Naive thymus-derived CD8-positive, alpha-beta T cell (primary cell): ENCODE results near the gene HSD17B7. TPM values are rescaled to one million over a fixed set of nuclear protein-coding genes. Genes with fewer than 3 reads are reported as not detected.
A peak's percentile ranks its signal among the peaks of the same experiment; 100 is the strongest.
"Not testable (repeated sequence)": the region's sequence is repeated elsewhere in the genome, so short reads cannot be mapped to it uniquely, and the experiment has no call there.

ENCODE experiments used
- ATAC-seq, 2 donors: fragments of 150-1000 bp; cut with Tn5 transposase in 1 of 2; sonication (Bioruptor Pico), chemical (Tn5 transposase) in 1 of 2; 1 replicate in 1 of 2; 2 replicates in 1 of 2; pipeline ENCODE4 v1.10.0; 2021; ENCODE audit warnings: mild to moderate bottlenecking in 2 of 2, moderate library complexity in 2 of 2
- POLR2A ChIA-PET: fragments of 350-600 bp; sonication (Branson Sonifier 250); formaldehyde crosslinking; loops from one replicate; lab custom pipeline; 2021; ENCODE audit warnings: antibody characterized with exemption; lab: Charles Lee
- DNase-seq, 10 donors: peaks; one replicate each; pipeline versions ENCODE4 v3.0.0 to v3.0.0-alpha.2; 2020 to 2022
- H3K27ac Mint-ChIP-seq, 10 donors: one replicate each; pipeline ENCODE4 v1.8.0; 2020 to 2022; ENCODE audit warnings: mild to moderate bottlenecking in 10 of 10, mixed read lengths in 10 of 10, moderate library complexity in 4 of 10, inconsistent platforms in 1 of 10
- H3K27me3 Mint-ChIP-seq, 5 donors: one replicate each; pipeline ENCODE4 v1.8.0; 2021 to 2022; ENCODE audit warnings: mixed read lengths in 5 of 5
- H3K36me3 Mint-ChIP-seq, 3 donors: one replicate each; pipeline ENCODE4 v1.8.0; 2020 to 2022; ENCODE audit warnings: mixed read lengths in 3 of 3, mild to moderate bottlenecking in 2 of 3, inconsistent platforms in 1 of 3
- H3K4me1 Mint-ChIP-seq, 4 donors: one replicate each; pipeline ENCODE4 v1.8.0; 2021 to 2022; ENCODE audit warnings: mixed read lengths in 4 of 4
- H3K4me3 Mint-ChIP-seq, 10 donors: one replicate each; pipeline ENCODE4 v1.8.0; 2020 to 2022; ENCODE audit warnings: mild to moderate bottlenecking in 10 of 10, mixed read lengths in 10 of 10, moderate library complexity in 6 of 10, inconsistent platforms in 1 of 10
- H3K9me3 Mint-ChIP-seq, 9 donors: one replicate each; pipeline ENCODE4 v1.8.0; 2020 to 2022; ENCODE audit warnings: mixed read lengths in 9 of 9, mild to moderate bottlenecking in 3 of 9, inconsistent platforms in 1 of 9, moderate library complexity in 1 of 9
- polyA plus RNA-seq, 3 donors: library from polyadenylated mRNA; unstranded; fragments of 300-500 nt; fragmentation: Illumina TruSeq; gene quantifications; one replicate each; pipeline ENCODE4 v1.2.3, GENCODE V29; 2021
- total RNA-seq, 8 experiments: library from RNA in 2 of 8; stranded (reverse) in 2 of 8; gene quantifications; one replicate each; pipeline ENCODE4 v1.2.3 and lab custom pipeline; 2021 to 2026

HSD17B7 gene
- total and polyA plus RNA-seq, 5 experiments from 2014 or later: 19.1 to 39.5 (median 27.6) TPM

DNA sequence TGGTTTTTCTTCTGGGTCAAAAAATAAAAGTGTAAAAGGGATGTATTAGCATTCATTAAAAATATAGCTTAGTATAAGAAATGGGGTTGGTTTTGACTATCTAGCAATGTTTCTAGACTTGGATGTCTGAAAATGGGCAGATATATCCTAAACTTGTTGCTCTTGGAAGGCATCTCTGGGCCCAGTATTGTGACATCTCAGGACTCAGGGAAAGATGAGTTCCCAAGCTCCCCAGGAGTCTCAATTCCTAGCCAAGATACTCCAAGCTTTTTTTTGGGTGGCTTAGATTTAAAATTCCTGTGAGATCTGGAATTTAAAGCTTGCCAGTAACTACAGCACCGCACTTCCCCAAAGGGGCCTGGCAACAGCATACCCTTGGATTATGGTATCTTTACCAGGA is 11.5 kb upstream of the HSD17B7 start:
- no peak overlapping the region for H3K27ac Mint-ChIP-seq
- no peak for DNase-seq
- H3K4me3 Mint-ChIP-seq: no peak overlapping the region
- no peaks in the 10 kb centered on the region for H3K4me1 Mint-ChIP-seq
- H3K36me3 Mint-ChIP-seq: peaks cover 0 to 3% (median 0%) of the 10 kb centered on the region in 3 donors
- H3K27me3 Mint-ChIP-seq: peaks cover 7 to 34% (median 12%) of the 10 kb centered on the region in 5 donors
- POLR2A ChIA-PET: no interaction called here
- no peaks in the 10 kb centered on the region for H3K9me3 Mint-ChIP-seq
- ATAC-seq: no peak

DNA sequence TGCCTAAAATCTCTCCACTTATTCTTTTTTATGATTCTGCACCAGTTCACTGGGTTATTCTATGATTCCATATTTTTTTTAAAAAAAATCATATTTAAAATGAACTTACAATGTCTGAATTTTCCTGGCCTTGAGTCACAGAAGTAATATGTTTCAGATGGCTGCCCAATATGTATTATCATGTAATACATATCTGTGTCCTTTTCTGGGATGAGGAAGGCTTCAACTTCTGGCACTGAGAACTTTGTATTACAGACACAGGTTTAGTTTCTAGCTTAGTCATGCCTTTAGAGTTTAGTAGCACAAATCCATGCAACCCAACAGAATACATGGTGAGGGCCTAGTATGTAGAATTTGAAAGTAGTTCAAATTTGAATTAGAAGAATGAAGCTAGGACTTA is 7.8 kb upstream of the HSD17B7 start:
- Mint-ChIP-seq H3K27me3 (peaks cover 7 to 25% (median 10%) of the 10 kb centered on the region in 5 donors), H3K9me3 (no peaks in the 10 kb centered on the region), H3K4me1 (no peaks in the 10 kb centered on the region), H3K36me3 (peaks cover 0 to 3% (median 0%) of the 10 kb centered on the region in 3 donors), H3K4me3 (no peak overlapping the region), H3K27ac (no peak overlapping the region)
- POLR2A ChIA-PET: no interaction called here
- DNase-seq: no peak
- no peak for ATAC-seq

DNA sequence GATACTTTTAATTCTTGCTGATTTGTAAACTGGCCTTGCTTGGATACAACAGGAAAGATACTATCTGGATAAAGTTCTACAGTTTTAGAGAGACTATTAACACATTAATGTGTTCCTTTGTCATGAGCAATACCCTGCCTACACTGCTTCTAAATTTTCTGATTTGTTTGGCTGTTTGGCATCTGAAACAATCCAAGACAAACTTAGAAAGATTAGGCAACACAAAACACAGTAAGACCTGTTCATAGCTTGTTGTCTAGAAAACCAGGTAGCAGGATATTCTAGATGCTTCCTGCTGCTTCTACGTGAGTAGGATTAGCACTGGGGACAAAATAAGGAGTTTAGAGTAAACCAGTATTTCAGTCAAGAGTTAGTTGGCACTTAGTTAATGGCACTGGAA is 5.6 kb upstream of the HSD17B7 start:
- H3K36me3 Mint-ChIP-seq, ATAC-seq, H3K4me3 Mint-ChIP-seq, DNase-seq, H3K9me3 Mint-ChIP-seq, H3K27ac Mint-ChIP-seq, H3K4me1 Mint-ChIP-seq, POLR2A ChIA-PET: not testable (repeated sequence)
- H3K27me3 Mint-ChIP-seq: peaks cover 4 to 25% (median 9%) of the 10 kb centered on the region in 5 donors

DNA sequence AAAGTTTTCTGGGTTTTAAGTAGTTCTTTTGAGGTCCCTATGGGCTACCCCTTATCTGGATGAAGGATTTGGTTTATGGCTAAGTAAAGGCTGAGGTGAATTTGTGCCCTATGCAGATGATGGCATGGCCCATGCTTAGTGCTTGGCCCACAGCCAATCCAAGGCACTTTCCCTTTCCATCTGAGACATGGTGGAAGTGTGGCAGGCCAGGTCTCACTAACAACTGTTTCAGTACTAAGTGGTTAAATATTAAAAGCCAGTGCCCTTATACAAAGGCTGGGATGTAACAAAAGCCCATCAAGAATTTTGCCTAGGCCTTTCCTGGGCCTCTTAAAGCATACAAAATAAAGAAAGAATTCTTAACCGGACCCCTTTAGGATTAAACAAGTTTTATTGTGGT is 1.7 kb upstream of the HSD17B7 start:
- H3K36me3 Mint-ChIP-seq: peaks cover 0 to 14% (median 2%) of the 10 kb centered on the region in 3 donors
- POLR2A ChIA-PET, DNase-seq, H3K4me3 Mint-ChIP-seq, H3K27me3 Mint-ChIP-seq, ATAC-seq, H3K9me3 Mint-ChIP-seq: not testable (repeated sequence)
- H3K27ac Mint-ChIP-seq: peak overlapping the region in 6 of 10 donors; percentile 41 to 83 (median 49)
- peaks cover 0 to 16% (median 6%) of the 10 kb centered on the region in 4 donors for H3K4me1 Mint-ChIP-seq

DNA sequence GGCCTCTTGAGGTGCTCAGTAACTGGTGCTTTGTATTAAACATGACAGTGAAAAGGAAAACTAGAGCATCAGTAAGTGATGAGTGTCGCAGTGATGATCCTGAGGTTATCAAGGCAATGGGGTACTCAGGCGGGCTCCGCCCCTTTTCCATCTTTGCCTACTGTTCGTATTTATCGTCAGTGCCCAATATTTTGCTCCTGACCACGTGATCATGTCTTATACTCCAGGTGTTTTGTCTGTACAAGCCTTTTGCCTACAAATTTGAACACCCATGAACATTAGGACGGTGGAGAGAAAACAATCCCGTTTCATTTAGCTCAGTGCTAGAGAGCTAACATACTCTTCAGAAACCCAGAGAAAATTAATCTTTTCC is 469 bp downstream of the HSD17B7 start:
- Mint-ChIP-seq H3K4me1 (peaks cover 2 to 22% (median 8%) of the 10 kb centered on the region in 4 donors), H3K4me3 (peak overlapping the region; percentile 84 to 96 (median 92)), H3K27ac (peak overlapping the region; percentile 81 to 98 (median 97)), H3K36me3 (peaks cover 0 to 30% (median 2%) of the 10 kb centered on the region in 3 donors)
- H3K27me3 Mint-ChIP-seq, POLR2A ChIA-PET, H3K9me3 Mint-ChIP-seq: not testable (repeated sequence)
- peak in 1 of 10 donors; percentile 17 for DNase-seq
- ATAC-seq: peak; percentile 1 to 45

DNA sequence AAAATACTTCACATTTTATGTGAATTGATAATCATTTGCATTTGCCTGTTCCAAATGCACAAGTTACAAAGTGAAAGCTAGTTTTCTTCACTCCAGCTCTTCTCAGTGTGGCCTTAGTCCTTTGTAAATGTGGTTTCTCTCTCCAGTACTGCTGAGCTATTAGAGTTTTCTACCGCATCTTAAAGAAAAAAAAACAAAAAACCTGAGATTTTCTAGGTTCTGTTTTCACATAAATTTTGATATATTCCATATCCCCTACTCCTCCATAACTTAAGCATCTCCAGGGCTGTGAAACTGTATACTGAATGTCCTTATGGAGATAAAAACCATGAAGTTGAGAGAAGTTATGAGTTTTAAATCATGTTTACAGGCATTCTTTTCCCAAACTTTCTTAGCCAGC is 3.8 kb downstream of the HSD17B7 start:
- peaks cover 4 to 26% (median 12%) of the 10 kb centered on the region in 4 donors for H3K4me1 Mint-ChIP-seq
- POLR2A ChIA-PET, H3K27ac Mint-ChIP-seq, ATAC-seq, DNase-seq, H3K9me3 Mint-ChIP-seq, H3K27me3 Mint-ChIP-seq: not testable (repeated sequence)
- H3K4me3 Mint-ChIP-seq: peak overlapping the region in 1 of 10 donors; percentile 22
- peaks cover 0 to 61% (median 9%) of the 10 kb centered on the region in 3 donors for H3K36me3 Mint-ChIP-seq

DNA sequence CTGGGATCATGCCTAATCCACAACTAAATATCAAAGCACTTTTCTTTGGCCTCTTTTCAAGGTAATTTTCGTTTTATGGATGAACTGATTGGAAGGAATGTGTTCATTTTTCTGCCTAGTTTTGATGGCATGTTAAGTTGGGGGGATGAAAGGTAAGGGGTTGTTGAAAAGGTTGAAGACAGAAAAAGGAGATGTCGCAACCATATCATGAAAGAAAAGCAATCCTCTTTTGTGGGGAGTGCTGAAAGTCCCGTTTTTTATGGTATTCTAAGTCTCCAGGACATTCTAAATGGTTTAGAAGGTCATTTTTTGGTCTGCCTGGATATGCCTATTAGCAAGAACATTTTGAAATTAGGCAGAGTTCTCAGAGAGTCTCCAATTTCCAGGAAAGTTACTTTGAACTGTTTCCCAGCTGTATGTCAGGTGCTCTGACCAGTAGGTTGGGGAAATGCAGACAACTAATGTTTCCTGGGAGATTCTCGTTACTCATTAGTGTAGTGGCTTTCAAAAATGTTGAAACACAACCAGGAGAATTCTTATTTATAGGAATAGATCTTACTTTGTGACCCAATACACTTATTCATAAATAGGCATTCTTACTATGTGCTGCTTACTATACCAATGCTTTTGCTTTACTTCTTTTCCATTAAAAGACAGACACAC is 6.2 kb downstream of the HSD17B7 start:
- DNase-seq, POLR2A ChIA-PET, ATAC-seq, H3K4me3 Mint-ChIP-seq, H3K27me3 Mint-ChIP-seq, H3K9me3 Mint-ChIP-seq, H3K27ac Mint-ChIP-seq: not testable (repeated sequence)
- peaks cover 0 to 84% (median 17%) of the 10 kb centered on the region in 3 donors for H3K36me3 Mint-ChIP-seq
- peaks cover 7 to 29% (median 12%) of the 10 kb centered on the region in 4 donors for H3K4me1 Mint-ChIP-seq

DNA sequence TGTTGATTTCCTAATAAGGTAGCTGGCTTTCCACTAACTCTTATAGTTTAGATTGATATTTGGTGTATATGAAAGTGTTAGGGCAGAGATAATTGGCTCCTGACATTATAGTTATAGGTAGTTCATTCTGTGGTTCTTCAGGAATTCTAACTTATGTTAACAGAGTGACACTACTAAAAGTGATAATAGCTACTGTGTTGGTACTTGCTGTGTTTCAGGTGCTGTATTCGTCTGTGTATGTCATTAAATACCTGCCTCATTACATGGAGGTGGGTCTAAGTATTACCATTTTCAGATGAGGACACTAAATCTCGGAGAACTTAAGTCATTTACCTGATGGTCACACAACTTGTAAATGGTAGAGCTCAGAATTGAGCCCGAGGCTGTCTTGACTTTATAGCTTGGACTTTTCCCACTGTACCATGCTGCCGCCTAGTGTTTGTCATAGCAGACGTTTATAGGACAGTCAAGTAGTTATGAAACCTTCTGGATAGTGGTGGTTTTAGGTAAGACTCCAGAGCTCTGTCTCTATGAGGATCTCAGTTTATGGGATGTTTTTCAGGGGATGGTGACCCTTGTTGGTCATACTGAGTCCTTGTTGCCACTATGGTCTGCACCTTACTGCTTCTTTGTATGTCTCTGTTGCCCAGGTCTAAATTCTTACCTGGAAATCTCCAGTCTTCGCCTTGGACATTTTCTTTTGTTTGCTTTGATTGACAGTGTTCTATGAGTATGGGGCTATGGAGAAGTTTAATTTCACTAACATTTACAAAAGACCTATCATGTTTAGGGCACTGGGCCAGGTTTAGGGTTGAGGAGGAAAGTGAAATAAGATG is 9.7 kb downstream of the HSD17B7 start:
- DNase-seq, H3K4me3 Mint-ChIP-seq, H3K9me3 Mint-ChIP-seq, H3K27me3 Mint-ChIP-seq, POLR2A ChIA-PET, ATAC-seq, H3K27ac Mint-ChIP-seq: not testable (repeated sequence)
- H3K4me1 Mint-ChIP-seq: peaks cover 2 to 10% (median 7%) of the 10 kb centered on the region in 4 donors
- H3K36me3 Mint-ChIP-seq: peaks cover 0 to 92% (median 27%) of the 10 kb centered on the region in 3 donors

DNA sequence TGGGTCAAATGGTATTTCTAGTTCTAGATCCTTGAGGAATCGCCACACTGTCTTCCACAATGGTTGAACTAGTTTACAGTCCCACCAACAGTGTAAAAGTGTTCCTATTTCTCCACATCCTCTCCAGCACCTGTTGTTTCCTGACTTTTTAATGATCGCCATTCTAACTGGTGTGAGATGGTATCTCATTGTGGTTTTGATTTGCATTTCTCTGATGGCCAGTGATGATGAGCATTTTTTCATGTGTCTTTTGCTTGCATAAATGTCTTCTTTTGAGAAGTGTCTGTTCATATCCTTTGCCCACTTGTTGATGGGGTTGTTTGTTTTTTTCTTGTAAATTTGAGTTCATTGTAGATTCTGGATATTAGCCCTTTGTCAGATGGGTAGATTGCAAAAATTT is 17.0 kb downstream of the HSD17B7 start:
- DNase-seq, POLR2A ChIA-PET, H3K27ac Mint-ChIP-seq, H3K4me1 Mint-ChIP-seq, H3K9me3 Mint-ChIP-seq, ATAC-seq, H3K27me3 Mint-ChIP-seq, H3K4me3 Mint-ChIP-seq: not testable (repeated sequence)
- peaks cover 11 to 88% (median 49%) of the 10 kb centered on the region in 3 donors for H3K36me3 Mint-ChIP-seq

DNA sequence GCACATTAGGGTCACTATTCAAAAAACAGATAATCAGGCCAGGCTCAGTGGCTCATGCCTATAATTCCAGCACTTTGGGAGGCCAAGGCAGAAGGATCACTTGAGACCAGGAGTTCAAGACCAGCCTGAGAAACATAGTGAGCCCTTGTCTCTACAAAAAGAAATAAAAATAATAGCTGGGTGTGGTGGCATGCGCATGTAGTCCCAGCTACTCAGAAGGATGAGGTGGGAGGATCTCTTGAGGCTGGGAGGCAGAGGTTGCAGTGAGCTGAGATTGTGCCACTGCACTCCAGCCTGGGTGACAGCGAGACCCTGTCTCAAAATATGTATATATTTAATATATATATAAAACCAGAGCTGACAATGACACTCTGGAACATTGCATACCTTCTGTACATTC is 21.9 kb downstream of the HSD17B7 start:
- POLR2A ChIA-PET, H3K4me1 Mint-ChIP-seq: not testable (repeated sequence)

DNA sequence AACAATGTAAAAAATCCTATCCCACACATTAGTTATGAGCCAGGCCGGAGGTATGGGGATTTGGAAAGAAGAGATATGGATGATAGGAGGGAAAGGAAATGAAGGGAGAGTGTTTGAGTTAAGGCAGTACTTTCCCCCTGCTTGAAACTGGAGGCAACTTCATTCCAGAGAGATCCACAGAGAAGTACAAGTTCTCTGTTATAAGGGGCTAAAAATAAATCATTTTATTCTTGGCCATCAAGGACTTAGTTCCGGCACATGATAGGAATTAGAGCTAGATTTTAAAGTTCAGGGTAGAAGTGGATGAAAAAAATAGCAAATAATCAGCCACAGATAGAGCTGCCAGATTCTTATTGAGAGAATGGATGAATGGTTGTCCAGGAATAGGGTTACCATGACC is 27.6 kb downstream of the HSD17B7 start:
- H3K4me3 Mint-ChIP-seq, ATAC-seq, H3K27ac Mint-ChIP-seq, H3K36me3 Mint-ChIP-seq, POLR2A ChIA-PET, DNase-seq, H3K9me3 Mint-ChIP-seq: not testable (repeated sequence)
- H3K4me1 Mint-ChIP-seq: peaks cover 2 to 17% (median 13%) of the 10 kb centered on the region in 4 donors
- peaks cover 12 to 19% (median 13%) of the 10 kb centered on the region in 5 donors for H3K27me3 Mint-ChIP-seq

More for the DNA sequence above, 21.9 kb downstream of the HSD17B7 start:
- not testable (repeated sequence) for H3K27ac Mint-ChIP-seq, H3K27me3 Mint-ChIP-seq, ATAC-seq, H3K9me3 Mint-ChIP-seq, H3K4me3 Mint-ChIP-seq, DNase-seq
- H3K36me3 Mint-ChIP-seq: peaks cover 5 to 52% (median 21%) of the 10 kb centered on the region in 3 donors

DNA sequence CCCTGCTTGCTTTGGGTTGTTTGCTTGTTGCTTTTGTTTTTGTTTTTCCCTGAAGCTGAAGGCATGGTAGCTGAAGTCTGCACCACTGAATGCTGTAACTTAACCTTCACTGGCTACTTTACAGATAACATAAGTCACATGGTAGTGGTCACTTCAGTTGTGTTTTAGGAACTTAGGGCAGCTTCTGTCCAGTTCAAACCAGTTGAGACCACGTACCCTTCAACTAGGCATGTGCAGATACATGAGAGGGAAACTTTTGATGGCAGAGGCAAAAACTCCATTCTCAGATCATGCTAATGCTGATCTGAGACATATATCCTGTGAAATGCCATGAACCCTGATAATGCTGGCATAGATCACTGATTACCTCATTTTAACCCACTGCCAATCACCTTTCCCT is 28.2 kb downstream of the HSD17B7 start:
- H3K36me3 Mint-ChIP-seq, H3K4me3 Mint-ChIP-seq, H3K27ac Mint-ChIP-seq, H3K9me3 Mint-ChIP-seq, ATAC-seq, POLR2A ChIA-PET, DNase-seq: not testable (repeated sequence)
- peaks cover 12 to 25% (median 16%) of the 10 kb centered on the region in 5 donors for H3K27me3 Mint-ChIP-seq
- peaks cover 2 to 19% (median 14%) of the 10 kb centered on the region in 4 donors for H3K4me1 Mint-ChIP-seq
